IPS-18c (cell line): ENCODE results near the gene AURKAIP1.
"Not testable (repeated sequence)": the region's sequence is repeated elsewhere in the genome, so short reads cannot be mapped to it uniquely, and the experiment has no call there.

Source experiments
- H3K4me3 ChIP-seq: 2 replicates; pipeline ENCODE4 v1.7.0; 2013; ENCODE audit warnings: low read depth, mild to moderate bottlenecking, low read length, moderate library complexity; ENCODE audit not compliant: insufficient read depth
- H3K9me3 ChIP-seq: one replicate; pipeline ENCODE4 v1.6.1; 2013; ENCODE audit warnings: mild to moderate bottlenecking, low read length, moderate library complexity; ENCODE audit not compliant: control insufficient read depth, insufficient read depth

AURKAIP1 gene

GRCh38 chr1:1374929-1375662 is at the start of gene AURKAIP1:
TSS of gene AURKAIP1 (minus strand) at chr1:1375207. CDS start at chr1:1374756, 451 bp downstream.
- H3K9me3 ChIP-seq = peaks cover 2% of the 10 kb centered on the region

DNA sequence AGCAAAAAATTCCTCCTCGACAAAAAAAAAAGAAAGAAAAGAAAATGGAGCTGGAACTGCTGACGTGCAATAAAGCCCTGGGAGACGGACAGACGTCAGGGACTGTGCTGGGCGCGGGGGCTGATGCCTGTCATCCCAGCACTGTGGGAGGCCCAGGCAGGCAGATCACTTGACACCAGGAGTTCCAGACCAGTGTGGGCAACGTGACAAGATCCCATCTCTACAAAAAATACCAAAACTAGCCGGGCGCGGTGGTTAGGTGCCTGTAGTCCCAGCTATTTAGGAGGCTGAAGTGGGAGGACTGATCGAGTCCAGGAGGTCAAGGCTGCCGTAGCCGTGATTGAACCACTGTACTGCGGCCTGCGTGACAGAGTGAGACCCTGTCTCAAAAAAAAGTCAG is 49.7 kb upstream of the AURKAIP1 start:
- no peak overlapping the region for H3K4me3 ChIP-seq
- H3K9me3 ChIP-seq = no peaks in the 10 kb centered on the region

More at GRCh38 chr1:1374929-1375662, at the start of gene AURKAIP1:
- H3K4me3 ChIP-seq = peak within 1 kb of the TSS; percentile 88

DNA sequence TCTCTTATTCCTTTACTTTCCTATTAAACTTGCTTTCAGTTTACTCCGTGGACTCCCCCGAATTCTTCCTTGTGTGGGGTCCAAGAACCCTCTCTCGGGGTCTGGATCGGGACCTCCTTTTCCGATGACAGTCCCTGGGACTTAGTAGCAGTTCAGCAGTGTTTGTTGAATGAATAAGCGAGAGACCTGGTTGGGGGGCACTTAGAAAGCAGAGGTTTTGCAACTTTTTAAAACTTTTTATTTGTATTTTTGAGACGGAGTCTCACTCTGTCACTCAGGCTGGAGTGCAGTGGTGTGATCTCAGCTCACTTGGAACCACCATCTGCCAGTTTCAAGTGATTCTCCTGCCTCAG is 48.2 kb upstream of the AURKAIP1 start:
- Histone ChIP-seq H3K9me3 (no peaks in the 10 kb centered on the region), H3K4me3 (no peak overlapping the region)

DNA sequence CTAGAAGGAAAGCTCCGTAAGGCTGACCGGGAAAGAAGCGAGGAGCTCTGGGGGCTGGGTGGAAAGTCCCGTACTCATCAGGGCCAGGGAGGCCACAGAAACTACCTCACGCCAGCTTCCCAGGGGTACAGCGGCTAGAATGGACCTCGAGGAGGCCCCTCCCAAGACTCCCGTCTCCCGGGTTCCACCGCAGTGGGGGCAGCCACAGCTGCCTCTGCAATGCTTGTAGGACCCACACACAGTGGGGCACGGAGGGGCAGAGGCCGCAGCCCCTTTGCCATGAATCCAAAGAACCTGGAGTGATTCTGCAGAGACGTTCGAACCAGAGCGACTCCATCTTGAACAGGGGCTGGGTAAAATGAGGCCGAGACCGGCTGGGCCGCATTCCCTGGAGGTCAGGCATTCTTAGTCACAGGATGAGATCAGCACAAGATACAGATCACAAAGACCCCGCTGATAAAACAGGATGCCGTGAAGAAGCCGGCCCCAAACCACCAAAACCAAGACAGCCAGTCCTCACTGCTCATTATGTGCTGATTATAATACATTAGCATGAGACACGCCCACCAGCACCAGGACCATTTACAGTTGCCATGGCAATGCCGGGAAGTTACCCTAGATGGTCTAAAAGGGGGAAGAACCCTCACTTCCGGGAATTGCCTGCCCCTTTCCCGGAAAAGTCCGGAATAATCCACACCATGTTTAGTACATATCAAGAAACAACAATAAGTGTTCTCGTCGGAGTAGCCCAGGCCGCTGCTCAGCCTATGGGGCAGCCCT is 47.6 kb upstream of the AURKAIP1 start:
- Histone ChIP-seq H3K9me3 (no peaks in the 10 kb centered on the region), H3K4me3 (no peak overlapping the region)

- Histone ChIP-seq H3K4me3 (no peak overlapping the region), H3K9me3 (no peaks in the 10 kb centered on the region)
These were observed 47.0 kb upstream of the AURKAIP1 start for GRCh38 chr1:1421907-1422464.

GRCh38 chr1:1421147-1421906 is 46.3 kb upstream of the AURKAIP1 start, which contains the start of gene ANKRD65:
TSS of gene ANKRD65 (minus strand) at chr1:1421276. CDS start at chr1:1421005, 271 bp downstream.
- Histone ChIP-seq H3K4me3 (no peak within 1 kb of the TSS), H3K9me3 (no peaks in the 10 kb centered on the region)

DNA sequence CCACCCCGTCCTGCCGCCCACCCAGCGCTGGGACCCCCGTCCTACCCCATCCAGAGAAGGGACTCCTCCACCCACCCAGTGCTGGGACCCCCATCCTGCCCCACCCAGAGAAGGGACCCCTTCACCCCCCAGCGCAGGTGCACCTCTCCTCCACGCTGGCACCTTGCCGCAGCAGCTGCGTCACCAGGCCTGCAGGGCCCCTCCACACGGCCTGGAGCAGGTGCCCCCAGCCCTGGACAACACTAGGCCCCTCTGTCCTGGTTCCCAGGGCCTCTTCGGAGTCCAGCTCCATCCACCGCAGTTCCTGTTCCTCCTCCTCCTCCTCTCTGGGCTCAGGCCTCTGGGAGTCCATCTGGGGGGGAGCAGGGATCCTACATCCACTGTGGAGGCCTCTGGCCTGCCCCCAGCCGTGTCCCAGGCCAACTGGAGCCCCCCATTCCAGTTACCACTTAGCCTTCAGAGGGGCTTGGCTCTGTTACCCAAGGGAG is 45.7 kb upstream of the AURKAIP1 start:
- no peaks in the 10 kb centered on the region for H3K9me3 ChIP-seq
- no peak overlapping the region for H3K4me3 ChIP-seq

DNA sequence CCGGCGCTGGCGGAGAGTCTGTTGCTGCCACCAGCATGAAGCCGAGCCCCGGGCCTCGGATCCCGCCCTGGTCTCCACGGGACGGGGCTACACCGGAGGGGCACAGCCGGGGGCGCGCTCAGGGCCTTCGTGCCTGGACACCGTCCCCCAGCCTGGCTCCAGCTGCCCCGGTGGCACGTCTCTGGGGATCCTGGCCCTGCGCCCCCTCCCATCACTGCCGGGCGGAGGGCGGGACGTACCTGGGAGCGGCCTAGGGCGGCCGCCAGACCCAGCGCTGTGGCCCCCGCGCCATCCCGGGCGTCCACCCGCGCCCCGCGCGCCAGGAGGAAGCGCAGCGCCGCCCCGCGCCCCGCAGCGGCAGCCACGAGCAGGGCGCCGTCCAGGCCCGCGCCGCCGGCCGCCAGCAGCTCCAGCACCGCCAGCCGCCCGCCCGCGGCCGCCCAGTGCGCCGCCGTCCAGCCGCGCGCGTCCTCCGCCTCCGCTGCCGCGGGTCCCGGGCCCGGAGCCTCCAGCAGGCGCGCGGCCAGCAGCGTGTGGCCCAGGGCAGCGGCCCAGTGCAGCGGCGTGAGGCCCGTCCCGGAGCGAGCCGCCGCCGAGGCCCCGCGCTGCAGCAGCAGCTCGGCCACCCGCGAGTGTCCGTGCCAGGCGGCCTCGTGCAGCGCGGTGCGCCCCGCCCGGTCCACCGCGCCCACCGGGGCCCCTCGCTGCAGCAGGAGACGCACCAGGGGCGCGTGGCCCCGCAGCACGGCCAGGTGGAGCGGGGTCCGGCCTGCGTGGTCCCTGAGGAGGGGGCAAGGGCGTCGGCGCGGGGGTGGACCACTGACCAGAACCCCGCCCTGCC is 45.0 kb upstream of the AURKAIP1 start:
- no peaks in the 10 kb centered on the region for H3K9me3 ChIP-seq
- H3K4me3 ChIP-seq = no peak overlapping the region

DNA sequence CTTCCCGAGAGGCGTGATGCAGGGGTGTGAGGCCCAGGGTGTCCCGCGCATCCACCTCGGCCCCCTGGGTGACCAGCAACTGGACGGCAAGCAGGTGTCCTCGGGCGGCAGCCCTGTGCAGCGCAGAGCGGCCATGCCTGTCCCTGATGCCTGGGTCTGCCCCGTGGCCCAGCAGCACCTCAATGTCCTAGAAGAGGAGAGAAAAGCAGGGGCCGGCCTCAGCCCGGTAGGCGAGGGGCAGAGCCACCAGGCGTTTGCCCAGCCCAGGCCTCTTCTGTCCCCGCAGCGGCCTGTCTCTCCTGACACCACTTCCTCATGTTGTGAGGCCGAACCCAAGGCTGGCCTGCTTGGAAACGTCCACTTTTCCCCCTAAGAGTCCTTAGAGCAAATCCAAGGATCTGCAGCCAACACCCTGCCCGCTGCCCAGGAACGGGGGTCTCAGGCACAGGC is 44.4 kb upstream of the AURKAIP1 start:
- H3K4me3 ChIP-seq = no peak overlapping the region

DNA sequence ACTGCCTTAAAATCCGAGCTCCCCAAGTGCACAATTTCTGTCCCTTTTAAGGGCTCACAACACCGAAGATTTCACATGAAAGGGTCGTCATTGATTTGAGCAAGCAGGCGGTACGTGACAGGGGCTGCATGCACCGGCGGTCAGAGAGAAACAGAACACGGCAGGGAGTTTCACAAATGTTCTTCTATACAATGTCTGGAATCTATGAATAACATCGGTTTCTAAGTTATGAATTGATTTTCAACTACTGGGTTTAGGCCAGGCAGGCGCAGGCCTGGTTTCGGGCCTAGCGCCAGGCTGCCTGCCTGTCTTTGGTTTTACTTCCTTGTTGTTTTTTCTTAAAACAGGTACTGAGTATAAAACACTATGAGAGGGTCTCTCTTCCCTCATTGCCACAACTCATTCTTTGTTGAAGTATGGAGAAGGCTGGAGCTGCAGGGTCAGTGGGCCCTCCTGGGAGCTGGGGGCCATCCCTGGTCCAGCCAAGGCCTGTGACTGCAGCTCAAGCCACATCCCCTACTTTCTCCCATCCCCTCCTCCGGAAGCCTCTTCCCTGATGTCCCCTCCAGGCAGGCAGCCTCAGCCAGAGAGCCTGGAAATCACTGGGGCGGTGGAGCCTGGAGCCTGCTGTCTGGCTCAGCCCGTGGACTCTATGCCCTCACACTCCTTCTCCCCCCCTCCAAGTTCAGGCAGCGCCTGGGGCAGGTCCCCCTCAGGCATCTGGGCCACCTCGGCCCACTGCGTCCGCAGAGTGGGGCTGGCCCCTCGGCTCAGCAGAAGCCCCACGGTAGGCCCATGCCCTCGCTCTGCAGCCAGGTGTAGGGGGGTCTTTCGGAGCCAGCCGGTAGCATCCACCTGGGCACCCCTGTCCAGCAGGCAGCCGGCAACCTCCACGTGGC is 43.7 kb upstream of the AURKAIP1 start:
- Histone ChIP-seq H3K9me3 (no peaks in the 10 kb centered on the region), H3K4me3 (no peak overlapping the region)

More for the DNA sequence above, 44.4 kb upstream of the AURKAIP1 start:
- H3K9me3 ChIP-seq = no peaks in the 10 kb centered on the region

GRCh38 chr1:1417825-1418463 is 42.9 kb upstream of the AURKAIP1 start:
- not testable (repeated sequence) for H3K9me3 ChIP-seq, H3K4me3 ChIP-seq

DNA sequence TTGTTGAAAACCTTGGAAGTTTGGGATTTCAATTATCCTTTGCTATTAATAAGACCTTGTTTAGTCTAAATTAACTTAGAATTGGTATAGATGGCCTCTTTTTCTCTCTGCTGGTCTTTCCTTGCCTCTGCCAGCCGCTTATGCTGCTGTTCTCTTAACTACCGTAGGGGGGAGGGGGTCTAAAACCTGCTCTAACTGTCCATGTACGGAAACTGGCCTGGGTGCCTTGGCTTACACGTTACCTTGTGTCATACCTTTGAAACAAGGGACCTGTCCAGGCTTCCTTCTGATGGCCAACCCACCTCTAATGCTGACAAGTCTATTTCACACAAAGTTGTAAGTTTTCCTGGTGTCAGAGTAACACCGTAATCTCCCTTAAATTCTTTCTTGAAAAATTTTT is 42.4 kb upstream of the AURKAIP1 start:
- not testable (repeated sequence) for H3K9me3 ChIP-seq, H3K4me3 ChIP-seq

DNA sequence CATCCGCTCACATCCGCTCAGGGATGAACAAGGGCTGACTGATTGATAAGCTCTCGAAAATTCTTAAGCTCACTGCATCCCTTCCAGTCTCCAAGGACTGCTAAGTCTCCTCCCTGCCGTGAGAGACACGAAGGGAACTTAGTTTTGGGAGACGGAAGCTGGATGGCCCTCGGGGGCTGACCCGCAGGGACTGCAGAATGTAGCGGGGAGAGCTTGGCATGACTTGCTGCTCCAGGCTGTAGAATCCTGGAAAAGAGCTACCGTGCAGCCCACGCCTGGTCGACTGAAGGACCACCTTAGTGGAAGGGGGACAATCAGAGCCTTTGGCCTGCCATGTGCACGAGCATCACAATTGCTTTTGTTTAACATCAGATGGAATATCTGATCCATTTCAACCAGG is 40.7 kb upstream of the AURKAIP1 start:
- H3K9me3 ChIP-seq = peaks cover 4% of the 10 kb centered on the region
- H3K4me3 ChIP-seq = no peak overlapping the region

GRCh38 chr1:1412311-1412902 is 37.4 kb upstream of the AURKAIP1 start:
- H3K9me3 ChIP-seq, H3K4me3 ChIP-seq: not testable (repeated sequence)

GRCh38 chr1:1411626-1412025 is 36.6 kb upstream of the AURKAIP1 start:
- Histone ChIP-seq H3K9me3 (peaks cover 4% of the 10 kb centered on the region), H3K4me3 (no peak overlapping the region)
